Measurements from ENCODE around the gene ZC3H18.

GRCh38 chr16:88617268-88618031 lies 47.2 kb downstream of the ZC3H18 start:
- TF ChIP-seq, protein P1, sequence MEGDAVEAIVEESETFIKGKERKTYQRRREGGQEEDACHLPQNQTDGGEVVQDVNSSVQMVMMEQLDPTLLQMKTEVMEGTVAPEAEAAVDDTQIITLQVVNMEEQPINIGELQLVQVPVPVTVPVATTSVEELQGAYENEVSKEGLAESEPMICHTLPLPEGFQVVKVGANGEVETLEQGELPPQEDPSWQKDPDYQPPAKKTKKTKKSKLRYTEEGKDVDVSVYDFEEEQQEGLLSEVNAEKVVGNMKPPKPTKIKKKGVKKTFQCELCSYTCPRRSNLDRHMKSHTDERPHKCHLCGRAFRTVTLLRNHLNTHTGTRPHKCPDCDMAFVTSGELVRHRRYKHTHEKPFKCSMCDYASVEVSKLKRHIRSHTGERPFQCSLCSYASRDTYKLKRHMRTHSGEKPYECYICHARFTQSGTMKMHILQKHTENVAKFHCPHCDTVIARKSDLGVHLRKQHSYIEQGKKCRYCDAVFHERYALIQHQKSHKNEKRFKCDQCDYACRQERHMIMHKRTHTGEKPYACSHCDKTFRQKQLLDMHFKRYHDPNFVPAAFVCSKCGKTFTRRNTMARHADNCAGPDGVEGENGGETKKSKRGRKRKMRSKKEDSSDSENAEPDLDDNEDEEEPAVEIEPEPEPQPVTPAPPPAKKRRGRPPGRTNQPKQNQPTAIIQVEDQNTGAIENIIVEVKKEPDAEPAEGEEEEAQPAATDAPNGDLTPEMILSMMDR (conservative IDR thresholded peaks at IDR 0.05 in 1 of 2, IDR thresholded peaks at IDR 0.05 in 1 of 2; ENCODE audit: low read depth in 1 of 2, low read length in 2 of 2): no peak
- TF ChIP-seq EZH2 (IDR thresholded peaks at IDR 0.05; ENCODE audit: low read length, missing control alignments): no peak
